H1 (cell line): ENCODE measurements around the gene ST6GALNAC4. TPM values are rescaled to one million over a fixed set of nuclear protein-coding genes. Genes with fewer than 3 reads are reported as not detected.

Source experiments
- CTCF ChIA-PET: fragments of 300-600 bp; sonication (Branson Sonifier 250); formaldehyde crosslinking; loops from one replicate; lab custom pipeline; 2021; ENCODE audit not compliant: partially characterized antibody; lab: Charles Lee
- POLR2A ChIA-PET: fragments of 300-600 bp; sonication (Branson Sonifier 250); formaldehyde crosslinking; loops from one replicate; lab custom pipeline; 2021; ENCODE audit warnings: inconsistent platforms; ENCODE audit not compliant: partially characterized antibody; lab: Charles Lee
- DNase-seq, 2 experiments: peaks; one replicate each; pipeline versions ENCODE4 v3.0.0 to v3.0.0-alpha.2; 2010 to 2022; ENCODE audit warnings: low spot score in 2 of 2, low read depth in 1 of 2, mixed read lengths in 1 of 2
- FAIRE-seq: peaks from 2 replicates; lab custom pipeline; 2011; peaks lifted over from hg19 to GRCh38; lab: Jason Lieb, UNC
- H2AFZ ChIP-seq: 2 replicates; pipeline ENCODE4 v1.8.1; 2012; ENCODE audit warnings: low read length, inconsistent platforms
- H2AK5ac ChIP-seq: 2 replicates; pipeline ENCODE4 v1.6.1; 2013; ENCODE audit warnings: low read depth, low read length
- H2BK120ac ChIP-seq: replicated peaks from 2 replicates; pipeline ENCODE3; 2013; ENCODE audit warnings: low read depth, low read length, inconsistent platforms
- H2BK12ac ChIP-seq: 2 replicates; pipeline ENCODE4 v1.6.1; 2013; ENCODE audit warnings: low read depth, low read length
- H2BK15ac ChIP-seq: 2 replicates; pipeline ENCODE4 v1.6.1; 2013; ENCODE audit warnings: low read length
- H2BK20ac ChIP-seq: 2 replicates; pipeline ENCODE4 v1.6.1; 2013; ENCODE audit warnings: low read length
- H2BK5ac ChIP-seq: 2 replicates; pipeline ENCODE4 v1.6.1; 2013; ENCODE audit warnings: low read depth, low read length
- H3K14ac ChIP-seq: 2 replicates; pipeline ENCODE4 v1.6.1; 2013; ENCODE audit warnings: inconsistent platforms; ENCODE audit not compliant: insufficient read length
- H3K18ac ChIP-seq: 2 replicates; pipeline ENCODE4 v1.6.1; 2013; ENCODE audit warnings: low read length; ENCODE audit errors: extremely low read depth
- H3K23ac ChIP-seq: 2 replicates; pipeline ENCODE4 v1.6.1; 2013; ENCODE audit warnings: inconsistent platforms; ENCODE audit not compliant: insufficient read length
- H3K23me2 ChIP-seq: 2 replicates; pipeline ENCODE4 v1.6.1; 2013; ENCODE audit warnings: low read depth, low read length
- H3K27ac ChIP-seq: 2 replicates; pipeline ENCODE4 v1.6.1; 2011; ENCODE audit warnings: low read depth, low read length, inconsistent platforms
- H3K27me3 ChIP-seq, 4 experiments: replicated peaks in 1 of 4; 1 replicate in 1 of 4; 2 replicates in 3 of 4; pipeline versions ENCODE4 v1.6.1 to v1.8.1; 2011 to 2013; ENCODE audit warnings: low read length in 3 of 4, mild to moderate bottlenecking in 3 of 4, inconsistent platforms in 2 of 4, mixed read lengths in 2 of 4, moderate library complexity in 1 of 4; ENCODE audit not compliant: control insufficient read depth in 3 of 4, insufficient read depth in 3 of 4; ENCODE audit errors: extremely low read depth in 1 of 4
- H3K36me3 ChIP-seq, 4 experiments: 2 replicates each; pipeline versions ENCODE4 v1.6.1 to v1.8.1; 2011 to 2013; ENCODE audit warnings: mild to moderate bottlenecking in 4 of 4, low read length in 3 of 4, moderate library complexity in 2 of 4, control low read depth in 1 of 4, inconsistent platforms in 1 of 4; ENCODE audit not compliant: insufficient read depth in 4 of 4, control insufficient read depth in 2 of 4
- H3K4ac ChIP-seq: replicated peaks from 2 replicates; pipeline ENCODE3; 2013; ENCODE audit warnings: low read length, low read depth, mixed read lengths, inconsistent platforms; ENCODE audit not compliant: insufficient read length
- H3K4me1 ChIP-seq, 4 experiments: replicated peaks in 1 of 4; 1 replicate in 1 of 4; 2 replicates in 3 of 4; pipeline versions ENCODE4 v1.6.1 to v1.8.1; 2011 to 2013; ENCODE audit warnings: low read length in 3 of 4, inconsistent platforms in 2 of 4, mixed read lengths in 1 of 4; ENCODE audit not compliant: insufficient read depth in 4 of 4, control insufficient read depth in 3 of 4
- H3K4me2 ChIP-seq, 2 experiments: 2 replicates each; pipeline versions ENCODE4 v1.6.1 to v1.8.1; 2011 to 2013; ENCODE audit warnings: low read depth in 2 of 2, low read length in 2 of 2, control low read depth in 1 of 2, inconsistent platforms in 1 of 2, mild to moderate bottlenecking in 1 of 2; ENCODE audit not compliant: insufficient read depth in 1 of 2
- H3K4me3 ChIP-seq, 4 experiments: fragments of 200-600, 300-600 bp in 1 of 4; sonication (generic), shearing (Covaris generic), sonication (Bioruptor Twin) in 1 of 4; 2 replicates each; pipeline versions ENCODE4 v1.5.1 to v1.8.1; 2011 to 2016; ENCODE audit warnings: low read length in 4 of 4, low read depth in 3 of 4, control low read depth in 2 of 4, inconsistent platforms in 2 of 4, mild to moderate bottlenecking in 2 of 4, mixed read lengths in 1 of 4, moderate library complexity in 1 of 4; ENCODE audit not compliant: insufficient read depth in 2 of 4; ENCODE audit errors: extremely low read depth in 1 of 4
- H3K56ac ChIP-seq: replicated peaks from 2 replicates; pipeline ENCODE3; 2013; ENCODE audit warnings: low read depth, mild to moderate bottlenecking, mixed read lengths, low read length, inconsistent platforms; ENCODE audit not compliant: insufficient read length
- H3K79me1 ChIP-seq: 2 replicates; pipeline ENCODE4 v1.6.1; 2013; ENCODE audit warnings: low read depth, low read length, control low read depth
- H3K79me2 ChIP-seq, 2 experiments: 2 replicates each; pipeline versions ENCODE4 v1.6.1 to v1.8.1; 2012 to 2013; ENCODE audit warnings: low read length in 2 of 2, mild to moderate bottlenecking in 2 of 2, inconsistent platforms in 1 of 2; ENCODE audit not compliant: insufficient read depth in 2 of 2, control insufficient read depth in 1 of 2
- H3K9ac ChIP-seq, 4 experiments: replicated peaks in 1 of 4; 1 replicate in 1 of 4; 2 replicates in 3 of 4; pipeline versions ENCODE4 v1.6.1 to v1.8.1; 2011 to 2013; ENCODE audit warnings: low read depth in 3 of 4, low read length in 3 of 4, control low read depth in 2 of 4, mild to moderate bottlenecking in 2 of 4, moderate library complexity in 2 of 4, inconsistent platforms in 1 of 4; ENCODE audit errors: extremely low read depth in 1 of 4
- H3K9me3 ChIP-seq, 2 experiments: 2 replicates each; pipeline versions ENCODE4 v1.6.1 to v1.8.1; 2012 to 2013; ENCODE audit warnings: mild to moderate bottlenecking in 2 of 2, moderate library complexity in 2 of 2, control low read depth in 1 of 2, inconsistent platforms in 1 of 2, low read depth in 1 of 2, low read length in 1 of 2, mixed read lengths in 1 of 2; ENCODE audit not compliant: insufficient read depth in 2 of 2
- H4K20me1 ChIP-seq, 2 experiments: replicated peaks in 1 of 2; 2 replicates each; pipeline versions ENCODE3 to v1.8.1; 2011 to 2013; ENCODE audit warnings: inconsistent platforms in 2 of 2, low read length in 2 of 2, mild to moderate bottlenecking in 1 of 2; ENCODE audit not compliant: insufficient read depth in 2 of 2, control insufficient read depth in 1 of 2
- H4K5ac ChIP-seq: 2 replicates; pipeline ENCODE4 v1.6.1; 2013; ENCODE audit warnings: low read length, low read depth, mixed read lengths, inconsistent platforms; ENCODE audit not compliant: insufficient read length
- H4K8ac ChIP-seq: 2 replicates; pipeline ENCODE4 v1.8.0; 2013; ENCODE audit warnings: mild to moderate bottlenecking, moderate library complexity, low read length, inconsistent platforms; ENCODE audit not compliant: insufficient read depth; ENCODE audit errors: extremely low read depth
- H4K91ac ChIP-seq: replicated peaks from 2 replicates; pipeline ENCODE3; 2013; ENCODE audit warnings: low read length, mixed read lengths, inconsistent platforms; ENCODE audit not compliant: insufficient read length
- BRCA1 ChIP-seq: IDR thresholded peaks from 2 replicates; pipeline ENCODE4 v1.6.1; 2012; ENCODE audit warnings: low read depth, low read length, improper control_type of control experiment
- CTCF ChIP-seq, 3 experiments: IDR thresholded peaks; 1 replicate in 2 of 3; 2 replicates in 1 of 3; pipeline versions ENCODE4 v1.5.1 to v1.6.1; 2011; ENCODE audit warnings: low read length in 3 of 3, mild to moderate bottlenecking in 3 of 3, inconsistent platforms in 2 of 3, low read depth in 1 of 3, moderate library complexity in 1 of 3; ENCODE audit not compliant: insufficient read depth in 1 of 3; ENCODE audit errors: control extremely low read depth in 1 of 3
- FOSL1 ChIP-seq: IDR thresholded peaks from 2 replicates; pipeline ENCODE4 v1.6.1; 2011; ENCODE audit warnings: mild to moderate bottlenecking, low read depth, low read length, moderate library complexity; ENCODE audit not compliant: insufficient read depth
- JUND ChIP-seq: IDR thresholded peaks from 2 replicates; pipeline ENCODE4 v1.6.1; 2011; ENCODE audit warnings: mild to moderate bottlenecking, improper control_type of control experiment, low read length
- SAP30 ChIP-seq: fragments of 300-600 bp; sonication (generic); IDR thresholded peaks from 2 replicates; pipeline ENCODE4 v1.7.1; 2012; ENCODE audit warnings: low read length, moderate library complexity, mild to moderate bottlenecking, inconsistent platforms; ENCODE audit not compliant: insufficient read depth, insufficient replicate concordance
- SIRT6 ChIP-seq: IDR thresholded peaks from one replicate; pipeline ENCODE4 v1.7.1; 2012; ENCODE audit warnings: low read length, inconsistent platforms
- WGBS, 2 experiments: shearing (Covaris generic) in 1 of 2; methylation state at CpG; one replicate each; pipeline versions ENCODE4 v1.1.6 to v1.1.7; 2013 to 2015; ENCODE audit warnings: low lambda C conversion rate in 2 of 2, mixed read lengths in 2 of 2, inconsistent platforms in 1 of 2, low coverage in 1 of 2, missing lambda C conversion rate in 1 of 2; ENCODE audit not compliant: insufficient replicate concordance in 2 of 2, insufficient coverage in 1 of 2, insufficient read length in 1 of 2; ENCODE audit errors: extremely low coverage in 1 of 2, missing lambda C conversion rate in 1 of 2; 5-methylcytosine and 5-hydroxymethylcytosine counted together
- polyA plus RNA-seq, 7 experiments: library from polyadenylated mRNA; depleted of rRNA in 3 of 7; stranded (reverse) in 5 of 7; unstranded in 2 of 7; fragments of >200 nt in 5 of 7; fragments of 200-250 nt in 2 of 7; gene quantifications; 1 replicate in 5 of 7; 2 replicates in 1 of 7; 4 replicates in 1 of 7; pipeline versions ENCODE4 v1.2.1 to v1.2.3, GENCODE V29; 2011 to 2013; ENCODE audit warnings: missing spikeins in 2 of 7, mixed read lengths in 2 of 7
- total RNA-seq: library from RNA; stranded (reverse); fragmentation: NEBNext Ultra II Directional; extraction: Animal tissue kit (Norgen Biotek cat#: 25700); gene quantifications from 2 replicates; pipeline ENCODE4 v1.2.1, GENCODE V29; 2021

ST6GALNAC4 gene
- total and polyA plus RNA-seq, 2 of the 8 experiments (the other 6 are each of a cell fraction or from before 2014, with no cell fraction given): 21.8 to 34.1 TPM

GRCh38 chr9:127858041-127858512 is 58.8 kb downstream of the ST6GALNAC4 start:
- Histone ChIP-seq H3K4me1 (peaks cover 0 to 10% (median 6%) of the 10 kb centered on the region in 4 experiments; a peak in 5 of 7 replicates), H3K4me2 (no peak overlapping the region), H3K9ac (no peak overlapping the region), H3K4me3 (no peak overlapping the region), H3K79me2 (no peaks in the 10 kb centered on the region), H3K27ac (no peak overlapping the region), H3K18ac (no peak overlapping the region), H4K5ac (no peak overlapping the region), H3K14ac (no peak overlapping the region), H3K27me3 (no peaks in the 10 kb centered on the region), H2AK5ac (no peak overlapping the region), H3K79me1 (no peaks in the 10 kb centered on the region), H2BK12ac (no peak overlapping the region), H2BK15ac (no peak overlapping the region), H3K36me3 (no peaks in the 10 kb centered on the region), H3K23ac (no peak overlapping the region), H2BK120ac (no peak overlapping the region), H3K9me3 (no peaks in the 10 kb centered on the region), H2AFZ (no peak overlapping the region), H3K4ac (no peak overlapping the region), H2BK5ac (no peak overlapping the region), H3K56ac (no peak overlapping the region), H4K91ac (no peak overlapping the region), H2BK20ac (no peak overlapping the region), H4K20me1 (no peaks in the 10 kb centered on the region), H3K23me2 (no peaks in the 10 kb centered on the region; the same call in 1 of the 2 replicates), H4K8ac (peak overlapping the region; percentile 31; the same call in 1 of the 2 replicates)
- DNase-seq (no peak), FAIRE-seq (no peak)
- 72% methylated on average over 4 of the region's 12 CpGs; no CpG with 5 or more reads in 1 of the 2 experiments for WGBS, 2 experiments
- ChIA-PET CTCF (interaction anchor here (1.4 to 6.6 kb wide), 5 partner anchors 10 to 94 kb away, joined by 3 to 50 read pairs (median 43); no protein-coding TSS in a partner anchor), POLR2A (interaction anchor here (1.2 kb wide), 1 partner anchor 9 kb away, joined by 3 read pairs; no protein-coding TSS in a partner anchor)
- TF ChIP-seq FOSL1 (no peak), BRCA1 (no peak), SAP30 (no peak), SIRT6 (no peak), JUND (no peak), CTCF (IDR thresholded peaks at IDR 0.05; ENCODE audit: control extremely low read depth in 1 of 3, insufficient read depth in 1 of 3, low read depth in 1 of 3, low read length in 3 of 3) (no peak)
